B cell (primary cell): ENCODE data around the gene PPP2R2C. TPM values are rescaled to one million over a fixed set of nuclear protein-coding genes. Genes with fewer than 3 reads are reported as not detected.

Source experiments
- ATAC-seq: fragments of 200-7000 bp; cut with Tn5 transposase; one replicate; pipeline ENCODE4 v1.10.0; 2021; ENCODE audit warnings: low read depth, mild to moderate bottlenecking, moderate number of reproducible peaks, moderate library complexity
- CTCF ChIA-PET: fragments of 350-600 bp; sonication (Branson Sonifier 250); formaldehyde crosslinking; loops from one replicate; lab custom pipeline; 2021; ENCODE audit warnings: antibody characterized with exemption, inconsistent platforms; lab: Charles Lee
- POLR2A ChIA-PET: fragments of 350-600 bp; sonication (Branson Sonifier 250); formaldehyde crosslinking; loops from one replicate; lab custom pipeline; 2021; ENCODE audit warnings: antibody characterized with exemption; lab: Charles Lee
- DNase-seq: peaks from one replicate; pipeline ENCODE4 v3.0.0; 2013
- H2AFZ ChIP-seq: 2 replicates; pipeline ENCODE4 v1.6.1; 2012; ENCODE audit warnings: mild to moderate bottlenecking, low read depth, low read length; ENCODE audit not compliant: insufficient read depth, poor library complexity, severe bottlenecking
- H3K27ac ChIP-seq, 2 donors: 1 replicate in 1 of 2; 2 replicates in 1 of 2; pipeline ENCODE4 v1.5.1; 2012 to 2013; ENCODE audit warnings: low read length in 2 of 2, mild to moderate bottlenecking in 2 of 2, moderate library complexity in 1 of 2
- H3K27me3 ChIP-seq, 4 experiments: fragments of 200-600 bp in 1 of 4; sonication (generic) in 1 of 4; replicated peaks in 1 of 4; 1 replicate in 2 of 4; 2 replicates in 2 of 4; pipeline versions ENCODE4 v1.6.1 to v1.7.0; 2013 to 2016; ENCODE audit warnings: low read length in 3 of 4, mild to moderate bottlenecking in 2 of 4, mixed read lengths in 1 of 4, moderate library complexity in 1 of 4; ENCODE audit not compliant: insufficient read depth in 4 of 4, control insufficient read depth in 3 of 4; ENCODE audit errors: control extremely low read depth in 1 of 4
- H3K36me3 ChIP-seq, 2 experiments: replicated peaks in 1 of 2; 1 replicate in 1 of 2; 2 replicates in 1 of 2; pipeline versions ENCODE4 v1.6.1 to v1.7.1; 2013; ENCODE audit warnings: low read length in 1 of 2; ENCODE audit not compliant: insufficient read depth in 2 of 2, control insufficient read depth in 1 of 2; ENCODE audit errors: control extremely low read depth in 1 of 2, extremely low read depth in 1 of 2
- H3K4me1 ChIP-seq, 2 donors: fragments of 200-600 bp in 1 of 2; sonication (generic) in 1 of 2; 1 replicate in 1 of 2; 2 replicates in 1 of 2; pipeline versions ENCODE4 v1.5.1 to v1.6.1; 2013 to 2017; ENCODE audit warnings: low read length in 2 of 2; ENCODE audit not compliant: control insufficient read depth in 2 of 2, insufficient read depth in 2 of 2
- H3K4me2 ChIP-seq: replicated peaks from 2 replicates; pipeline ENCODE3; 2012; ENCODE audit warnings: mild to moderate bottlenecking, low read depth, low read length; ENCODE audit not compliant: poor library complexity, severe bottlenecking
- H3K4me3 ChIP-seq, 5 experiments: fragments of 200-600 bp in 1 of 5; sonication (generic) in 1 of 5; 1 replicate in 3 of 5; 2 replicates in 2 of 5; pipeline versions ENCODE4 v1.5.1 to v1.7.0; 2011 to 2016; ENCODE audit warnings: low read length in 4 of 5, mild to moderate bottlenecking in 4 of 5, low read depth in 2 of 5, control low read depth in 1 of 5, moderate library complexity in 1 of 5; ENCODE audit not compliant: insufficient read depth in 1 of 5; ENCODE audit errors: control extremely low read depth in 1 of 5, extremely low read depth in 1 of 5
- H3K79me2 ChIP-seq: fragments of 200-600 bp; sonication (generic); one replicate; pipeline ENCODE4 v1.6.0; 2016; ENCODE audit warnings: low read length; ENCODE audit not compliant: control insufficient read depth, insufficient read depth
- H3K9ac ChIP-seq: fragments of 200-600 bp; sonication (generic); 2 replicates; pipeline ENCODE4 v1.6.1; 2017; ENCODE audit warnings: mild to moderate bottlenecking, low read length, moderate library complexity
- H3K9me3 ChIP-seq, 3 donors: one replicate each; pipeline versions ENCODE4 v1.6.1 to v1.7.1; 2013; ENCODE audit warnings: low read length in 2 of 3; ENCODE audit not compliant: control insufficient read depth in 2 of 3, insufficient read depth in 1 of 3; ENCODE audit errors: control extremely low read depth in 1 of 3
- H4K20me1 ChIP-seq: 2 replicates; pipeline ENCODE4 v1.6.0; 2012; ENCODE audit warnings: mild to moderate bottlenecking, low read length; ENCODE audit not compliant: insufficient read depth, control insufficient read depth, poor library complexity, severe bottlenecking
- H3K27ac Mint-ChIP-seq: one replicate; pipeline ENCODE4 v1.8.0; 2021; ENCODE audit warnings: mixed read lengths
- H3K27me3 Mint-ChIP-seq: one replicate; pipeline ENCODE4 v1.8.0; 2021; ENCODE audit warnings: mixed read lengths
- H3K4me1 Mint-ChIP-seq: one replicate; pipeline ENCODE4 v1.8.0; 2021; ENCODE audit warnings: mixed read lengths
- H3K4me3 Mint-ChIP-seq: one replicate; pipeline ENCODE4 v1.8.0; 2021; ENCODE audit warnings: mixed read lengths
- H3K9me3 Mint-ChIP-seq: one replicate; pipeline ENCODE4 v1.8.0; 2022; ENCODE audit warnings: mixed read lengths; ENCODE audit not compliant: insufficient read depth
- EZH2 ChIP-seq: IDR thresholded peaks from 2 replicates; pipeline ENCODE4 v1.6.1; 2012; ENCODE audit warnings: borderline replicate concordance, low read depth, mild to moderate bottlenecking, moderate library complexity, low read length; ENCODE audit not compliant: insufficient read depth, poor library complexity, severe bottlenecking
- WGBS: methylation state at CpG from one replicate; pipeline ENCODE4 v1.1.5; 2013; ENCODE audit warnings: missing lambda C conversion rate; ENCODE audit not compliant: insufficient coverage; 5-methylcytosine and 5-hydroxymethylcytosine counted together
- intact Hi-C: fragments of 100-400 bp; cut with micrococcal nuclease; formaldehyde crosslinking; loops from one replicate; pipeline ENCODE4 v1.10.0; 2022
- polyA plus RNA-seq: library from polyadenylated mRNA; depleted of rRNA; stranded (reverse); fragments of >200 nt; gene quantifications from 2 replicates; pipeline ENCODE4 v1.2.3, GENCODE V29; 2012
- total RNA-seq, 2 donors: library from RNA; stranded (reverse); fragments of 120-200 nt in 1 of 2; gene quantifications; 1 replicate in 1 of 2; 2 replicates in 1 of 2; pipeline versions ENCODE4 v1.2.3 to v1.2.4, GENCODE V29; 2013 to 2022
- TF ChIP-seq, protein P1 (sequence below): fragments of 200-600 bp; IDR thresholded peaks from one replicate; pipeline ENCODE4 v1.8.0; 2022; ENCODE audit warnings: antibody characterized with exemption, mild to moderate bottlenecking

The PPP2R2C gene
- total and polyA plus RNA-seq, 2 donors (not counting 1 experiment from before 2014, with no cell fraction given), result not detected

GRCh38 chr4:6452897-6453687 lies 19.3 kb downstream of the PPP2R2C start:
- no peak for ATAC-seq

More at GRCh38 chr4:6452897-6453687, 19.3 kb downstream of the PPP2R2C start:
- H3K4me3 Mint-ChIP-seq, result no peak overlapping the region
- Histone ChIP-seq H3K27ac (no peak overlapping the region), H3K4me1 (no peaks in the 10 kb centered on the region), H3K9ac (no peak overlapping the region), H2AFZ (no peak overlapping the region), H3K36me3 (no peaks in the 10 kb centered on the region), H3K79me2 (no peaks in the 10 kb centered on the region), H3K27me3 (peaks cover 0 to 3% (median 0%) of the 10 kb centered on the region in 4 experiments), H4K20me1 (no peaks in the 10 kb centered on the region), H3K9me3 (peaks cover 0 to 7% (median 0%) of the 10 kb centered on the region in 3 donors), H3K4me3 (no peak overlapping the region), H3K4me2 (no peak overlapping the region)
- no peak overlapping the region for H3K27ac Mint-ChIP-seq
- peaks cover 11% of the 10 kb centered on the region for H3K27me3 Mint-ChIP-seq
- H3K4me1 Mint-ChIP-seq, result no peaks in the 10 kb centered on the region
- intact Hi-C loops, result no loop called here
- WGBS, result 70% methylated on average over 14 of the region's 20 CpGs
- ChIA-PET CTCF (no interaction called here), POLR2A (no interaction called here)
- no peaks in the 10 kb centered on the region for H3K9me3 Mint-ChIP-seq
- TF ChIP-seq, protein P1, sequence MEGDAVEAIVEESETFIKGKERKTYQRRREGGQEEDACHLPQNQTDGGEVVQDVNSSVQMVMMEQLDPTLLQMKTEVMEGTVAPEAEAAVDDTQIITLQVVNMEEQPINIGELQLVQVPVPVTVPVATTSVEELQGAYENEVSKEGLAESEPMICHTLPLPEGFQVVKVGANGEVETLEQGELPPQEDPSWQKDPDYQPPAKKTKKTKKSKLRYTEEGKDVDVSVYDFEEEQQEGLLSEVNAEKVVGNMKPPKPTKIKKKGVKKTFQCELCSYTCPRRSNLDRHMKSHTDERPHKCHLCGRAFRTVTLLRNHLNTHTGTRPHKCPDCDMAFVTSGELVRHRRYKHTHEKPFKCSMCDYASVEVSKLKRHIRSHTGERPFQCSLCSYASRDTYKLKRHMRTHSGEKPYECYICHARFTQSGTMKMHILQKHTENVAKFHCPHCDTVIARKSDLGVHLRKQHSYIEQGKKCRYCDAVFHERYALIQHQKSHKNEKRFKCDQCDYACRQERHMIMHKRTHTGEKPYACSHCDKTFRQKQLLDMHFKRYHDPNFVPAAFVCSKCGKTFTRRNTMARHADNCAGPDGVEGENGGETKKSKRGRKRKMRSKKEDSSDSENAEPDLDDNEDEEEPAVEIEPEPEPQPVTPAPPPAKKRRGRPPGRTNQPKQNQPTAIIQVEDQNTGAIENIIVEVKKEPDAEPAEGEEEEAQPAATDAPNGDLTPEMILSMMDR, result no peak
- no peak for TF ChIP-seq EZH2
- DNase-seq, result no peak
